HUES48 (cell line): Measurements from ENCODE around the gene BSPRY.
A peak's percentile ranks its signal among the peaks of the same experiment; 100 is the strongest.

ENCODE experiments used
- H3K27ac ChIP-seq: one replicate; pipeline ENCODE4 v1.7.0; 2013; ENCODE audit warnings: low read depth, low read length, inconsistent platforms
- H3K27me3 ChIP-seq: 2 replicates; pipeline ENCODE4 v1.6.1; 2013; ENCODE audit warnings: mild to moderate bottlenecking, low read length; ENCODE audit not compliant: control insufficient read depth, insufficient read depth
- H3K36me3 ChIP-seq: 2 replicates; pipeline ENCODE4 v1.6.1; 2013; ENCODE audit warnings: low read length; ENCODE audit not compliant: control insufficient read depth, insufficient read depth
- H3K4me1 ChIP-seq: 2 replicates; pipeline ENCODE4 v1.6.1; 2013; ENCODE audit warnings: mild to moderate bottlenecking, low read length; ENCODE audit not compliant: control insufficient read depth, insufficient read depth
- H3K4me3 ChIP-seq: 2 replicates; pipeline ENCODE4 v1.5.1; 2013; ENCODE audit warnings: mild to moderate bottlenecking, low read depth, low read length
- H3K9ac ChIP-seq: 2 replicates; pipeline ENCODE4 v1.6.1; 2013; ENCODE audit warnings: mild to moderate bottlenecking, low read depth, low read length, moderate library complexity
- H3K9me3 ChIP-seq: 2 replicates; pipeline ENCODE4 v1.6.1; 2013; ENCODE audit warnings: low read length; ENCODE audit not compliant: control insufficient read depth, insufficient read depth

BSPRY gene

GRCh38 chr9:113316030-113316429 lies 33.3 kb upstream of the BSPRY start:
- Histone ChIP-seq H3K27me3 (no peaks in the 10 kb centered on the region), H3K9ac (no peak overlapping the region), H3K4me1 (no peaks in the 10 kb centered on the region), H3K27ac (no peak overlapping the region), H3K9me3 (no peaks in the 10 kb centered on the region), H3K4me3 (no peak overlapping the region), H3K36me3 (no peaks in the 10 kb centered on the region)

- Histone ChIP-seq H3K4me1 (no peaks in the 10 kb centered on the region), H3K4me3 (no peak overlapping the region), H3K9ac (no peak overlapping the region), H3K36me3 (no peaks in the 10 kb centered on the region), H3K9me3 (no peaks in the 10 kb centered on the region), H3K27ac (no peak overlapping the region), H3K27me3 (no peaks in the 10 kb centered on the region)
These were observed 31.6 kb upstream of the BSPRY start for GRCh38 chr9:113317777-113318176.

- Histone ChIP-seq H3K9me3 (no peaks in the 10 kb centered on the region), H3K9ac (no peak overlapping the region), H3K4me1 (no peaks in the 10 kb centered on the region), H3K36me3 (no peaks in the 10 kb centered on the region), H3K4me3 (no peak overlapping the region), H3K27ac (no peak overlapping the region), H3K27me3 (no peaks in the 10 kb centered on the region)
These were observed 30.3 kb upstream of the BSPRY start for GRCh38 chr9:113319054-113319453.

GRCh38 chr9:113320051-113320450 lies 29.3 kb upstream of the BSPRY start:
- Histone ChIP-seq H3K27ac (no peak overlapping the region), H3K27me3 (no peaks in the 10 kb centered on the region), H3K4me3 (no peak overlapping the region), H3K36me3 (no peaks in the 10 kb centered on the region), H3K9ac (no peak overlapping the region), H3K9me3 (no peaks in the 10 kb centered on the region), H3K4me1 (no peaks in the 10 kb centered on the region)

DNA sequence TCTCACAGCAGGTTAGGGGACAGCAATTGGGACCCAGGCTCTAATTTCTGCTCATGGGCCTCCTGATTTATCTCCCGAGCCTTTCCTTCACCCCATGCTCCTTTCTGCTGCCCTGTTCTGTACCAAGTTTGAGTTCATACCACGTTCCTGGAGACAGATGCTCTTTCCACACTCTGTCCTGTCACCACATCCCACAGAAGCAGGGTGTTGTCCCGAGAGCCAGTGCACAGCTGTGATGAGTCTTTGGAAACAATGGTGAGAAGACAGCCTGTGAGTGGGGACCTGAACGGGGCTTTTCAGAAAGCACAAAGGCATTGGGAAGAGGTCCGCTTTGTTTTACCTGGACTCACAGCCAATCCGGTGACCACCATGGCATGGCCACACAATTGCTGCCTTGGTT lies 26.7 kb upstream of the BSPRY start:
- no peak overlapping the region for H3K27ac ChIP-seq
- no peaks in the 10 kb centered on the region for H3K4me1 ChIP-seq
- no peaks in the 10 kb centered on the region for H3K36me3 ChIP-seq
- H3K4me3 ChIP-seq: no peak overlapping the region
- no peaks in the 10 kb centered on the region for H3K9me3 ChIP-seq
- H3K9ac ChIP-seq: no peak overlapping the region
- H3K27me3 ChIP-seq: no peaks in the 10 kb centered on the region

DNA sequence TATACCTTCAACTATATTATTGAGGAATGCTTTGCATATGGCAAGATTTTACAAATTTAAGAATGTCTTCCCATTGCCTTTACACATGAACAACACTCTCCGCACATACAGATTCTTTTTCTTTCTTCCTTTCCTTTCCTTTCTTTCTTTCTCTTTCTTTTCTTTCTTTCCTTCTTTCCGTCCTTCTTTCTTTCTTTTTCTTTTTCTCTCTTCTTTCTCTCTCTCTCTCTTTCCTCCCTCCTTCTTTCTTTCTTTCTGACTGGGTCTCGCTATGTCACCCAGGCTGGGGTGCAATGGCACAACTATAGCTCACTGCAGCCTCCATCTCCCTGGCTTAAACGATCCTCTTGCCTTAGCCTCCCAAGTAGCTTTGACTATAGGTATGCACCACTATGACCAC lies 23.1 kb upstream of the BSPRY start:
- Histone ChIP-seq H3K27me3 (no peaks in the 10 kb centered on the region), H3K36me3 (no peaks in the 10 kb centered on the region), H3K9ac (no peak overlapping the region), H3K27ac (no peak overlapping the region), H3K9me3 (no peaks in the 10 kb centered on the region), H3K4me1 (no peaks in the 10 kb centered on the region), H3K4me3 (no peak overlapping the region)

DNA sequence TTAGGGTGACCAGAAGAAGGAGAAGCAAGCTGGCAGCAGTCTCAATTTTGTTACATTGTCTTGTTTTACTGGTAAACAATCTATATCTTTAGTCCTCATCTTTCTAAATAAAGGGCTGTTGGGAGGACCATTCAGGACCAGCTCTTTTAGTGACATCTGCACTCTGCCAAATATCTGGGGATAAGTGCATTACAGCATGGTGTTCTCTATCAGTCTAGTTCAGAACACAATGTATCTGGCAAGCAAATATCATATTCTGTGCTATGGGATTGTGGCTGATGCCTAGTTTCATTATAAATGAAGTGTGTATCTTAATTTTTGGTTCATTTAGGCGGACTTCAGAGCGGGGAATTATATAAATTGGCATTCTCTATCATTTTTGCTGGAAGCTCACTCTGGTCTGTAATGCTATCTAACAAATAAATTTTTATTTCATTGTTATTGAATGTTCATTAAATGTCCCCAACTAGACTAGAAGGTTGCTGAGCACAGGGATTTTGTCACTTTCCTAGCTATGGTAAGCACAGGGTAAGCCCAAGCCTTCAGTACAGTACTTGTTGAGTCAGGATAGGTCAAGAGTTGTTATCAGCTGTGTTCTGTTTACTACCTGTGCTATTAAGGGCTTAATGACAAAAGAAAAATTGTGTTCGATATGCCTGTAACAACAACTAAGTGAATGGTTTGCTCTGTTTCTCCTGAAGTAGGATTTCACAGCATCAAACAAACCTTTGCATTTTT lies 21.1 kb upstream of the BSPRY start:
- Histone ChIP-seq H3K27me3 (no peaks in the 10 kb centered on the region), H3K4me1 (no peaks in the 10 kb centered on the region), H3K4me3 (no peak overlapping the region), H3K9ac (no peak overlapping the region), H3K36me3 (no peaks in the 10 kb centered on the region), H3K9me3 (no peaks in the 10 kb centered on the region), H3K27ac (no peak overlapping the region)

GRCh38 chr9:113331780-113332179 lies 17.6 kb upstream of the BSPRY start:
- Histone ChIP-seq H3K27ac (no peak overlapping the region), H3K9me3 (no peaks in the 10 kb centered on the region), H3K36me3 (no peaks in the 10 kb centered on the region), H3K4me3 (no peak overlapping the region), H3K4me1 (no peaks in the 10 kb centered on the region), H3K9ac (no peak overlapping the region), H3K27me3 (no peaks in the 10 kb centered on the region)

DNA sequence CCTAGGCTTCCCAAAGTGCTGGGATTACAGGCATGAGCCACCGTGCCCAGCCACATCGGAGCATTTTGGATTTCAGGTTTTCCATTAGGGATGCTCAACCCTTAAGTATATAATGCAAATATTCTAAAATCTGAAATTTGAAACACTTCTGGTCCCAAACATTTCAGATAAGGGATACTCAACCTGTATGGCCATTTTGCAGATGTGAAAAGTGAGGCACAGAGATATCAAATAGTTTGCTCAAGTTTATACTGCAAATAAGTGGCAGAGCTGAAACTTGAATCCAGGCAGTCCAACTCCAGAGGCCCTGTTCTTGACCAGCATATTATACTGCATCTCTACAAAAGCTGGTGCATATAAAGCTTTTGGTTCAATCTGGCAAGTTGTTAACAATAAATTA lies 11.6 kb upstream of the BSPRY start:
- Histone ChIP-seq H3K4me1 (no peaks in the 10 kb centered on the region; the same call in 1 of the 2 replicates), H3K27ac (no peak overlapping the region), H3K9ac (no peak overlapping the region), H3K36me3 (no peaks in the 10 kb centered on the region), H3K9me3 (no peaks in the 10 kb centered on the region), H3K4me3 (no peak overlapping the region), H3K27me3 (peaks cover 8% of the 10 kb centered on the region; the same call in 1 of the 2 replicates)

DNA sequence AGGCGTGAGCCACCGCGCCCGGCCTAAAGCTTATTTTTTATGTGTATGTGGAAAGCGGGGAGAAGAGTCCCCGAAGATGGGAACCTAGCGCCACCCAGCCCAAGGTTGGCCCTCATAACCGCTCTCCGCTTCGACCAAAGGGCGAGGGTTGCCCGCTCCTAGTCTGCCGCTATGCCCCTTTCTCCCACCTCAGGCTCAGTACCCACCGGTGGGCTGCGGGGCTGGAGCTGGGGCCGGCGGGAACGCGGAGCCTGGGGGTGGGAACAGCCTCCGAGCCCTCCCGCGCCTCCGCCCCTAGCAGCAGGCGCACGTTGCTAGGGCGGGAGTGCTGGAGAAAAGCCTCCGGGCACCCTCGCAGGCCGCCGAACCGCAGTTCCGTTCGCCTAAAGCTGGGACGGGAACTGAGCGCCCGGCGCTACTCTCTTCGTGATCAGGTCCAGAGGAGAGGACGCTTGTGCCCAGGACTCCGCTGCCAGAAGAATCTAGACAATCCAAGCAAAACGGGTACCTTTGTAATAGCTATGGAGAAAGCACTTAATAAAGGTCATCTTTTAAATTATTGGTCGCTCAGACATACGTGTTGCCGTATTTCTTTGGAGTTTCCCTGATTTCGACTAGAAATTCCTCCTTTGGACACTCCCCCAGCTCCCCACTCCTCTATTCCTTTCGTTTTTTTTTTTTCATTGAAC lies 9.2 kb upstream of the BSPRY start, which contains the start of gene WDR31:
TSS of gene WDR31 (minus strand) at position 265 of the 689 bp plus-strand sequence. CDS start 8,253 bp downstream, outside the sequence.
- H3K27ac ChIP-seq: peak within 1 kb of the TSS; percentile 81
- H3K4me3 ChIP-seq: peak within 1 kb of the TSS; percentile 88
- no peaks in the 10 kb centered on the region for H3K9me3 ChIP-seq
- H3K27me3 ChIP-seq: peaks cover 8% of the 10 kb centered on the region; the same call in 1 of the 2 replicates
- H3K4me1 ChIP-seq: no peaks in the 10 kb centered on the region; the same call in 1 of the 2 replicates
- H3K36me3 ChIP-seq: no peaks in the 10 kb centered on the region
- peak within 1 kb of the TSS; percentile 57; the same call in 1 of the 2 replicates for H3K9ac ChIP-seq

DNA sequence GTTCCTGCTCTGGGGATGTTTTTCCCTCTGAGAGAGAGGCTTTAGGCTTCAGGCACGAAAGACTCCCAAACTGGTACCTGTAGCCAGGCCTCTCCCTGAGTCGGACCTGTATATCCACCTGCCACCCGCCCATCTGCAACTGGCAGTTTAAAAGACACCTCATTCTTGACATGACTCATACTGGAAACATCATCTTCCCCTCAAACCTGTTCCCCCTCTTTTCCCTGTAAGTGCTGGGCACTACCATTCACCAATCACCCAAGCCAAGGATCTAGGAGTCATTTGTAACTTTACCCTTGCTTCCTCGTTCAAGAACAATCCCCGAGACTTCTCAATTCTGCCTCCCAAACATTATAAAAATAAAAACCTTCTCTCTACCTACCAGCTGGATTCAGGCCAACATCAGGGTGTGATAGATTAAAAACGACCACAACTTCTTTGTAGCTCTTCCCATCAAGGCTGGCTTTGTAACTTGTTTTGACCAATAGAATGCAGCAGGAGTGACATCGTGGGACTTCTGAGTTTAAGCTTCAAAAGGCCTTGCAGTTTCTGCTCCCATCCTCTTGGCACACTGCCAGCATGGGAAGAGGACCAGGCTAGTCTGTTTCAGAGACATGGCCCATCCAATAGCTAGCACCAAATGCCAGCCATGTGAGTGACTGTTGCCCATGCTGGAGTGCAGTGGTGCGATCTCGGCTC lies 7.5 kb upstream of the BSPRY start:
- H3K36me3 ChIP-seq: no peaks in the 10 kb centered on the region
- H3K4me3 ChIP-seq: no peak overlapping the region
- no peaks in the 10 kb centered on the region for H3K9me3 ChIP-seq
- no peak overlapping the region for H3K27ac ChIP-seq
- peaks cover 8% of the 10 kb centered on the region; the same call in 1 of the 2 replicates for H3K27me3 ChIP-seq
- no peak overlapping the region for H3K9ac ChIP-seq
- no peaks in the 10 kb centered on the region; the same call in 1 of the 2 replicates for H3K4me1 ChIP-seq
